LNCAP (cell line): ENCODE measurements around the gene RAB40C.

Experiments
- CTCF ChIP-seq: fragments of 450-650 bp; IDR thresholded peaks from 2 replicates; pipeline ENCODE4 v1.5.1; 2017; ENCODE audit warnings: mild to moderate bottlenecking

RAB40C gene

DNA sequence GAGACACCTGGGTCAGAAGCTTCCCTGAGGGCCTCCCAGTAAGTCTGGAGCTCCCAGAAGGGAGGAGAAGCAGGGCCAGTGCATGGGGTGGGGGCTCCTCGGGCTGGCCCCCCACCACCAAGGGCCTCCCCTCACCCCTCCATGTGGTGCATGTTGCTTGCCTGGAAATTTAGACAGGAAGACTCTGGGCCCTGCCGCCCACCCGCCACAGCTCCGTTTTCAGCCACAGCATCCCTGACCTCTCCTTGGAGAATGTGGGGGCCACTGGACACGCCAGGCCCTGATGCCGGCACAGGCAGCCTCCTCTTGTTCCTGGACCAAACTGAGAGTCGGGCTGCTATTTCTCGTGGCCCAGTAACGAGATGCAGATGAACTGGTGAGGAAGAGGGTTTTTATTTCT, 49.0 kb downstream of the RAB40C start:
- no peak for TF ChIP-seq CTCF

DNA sequence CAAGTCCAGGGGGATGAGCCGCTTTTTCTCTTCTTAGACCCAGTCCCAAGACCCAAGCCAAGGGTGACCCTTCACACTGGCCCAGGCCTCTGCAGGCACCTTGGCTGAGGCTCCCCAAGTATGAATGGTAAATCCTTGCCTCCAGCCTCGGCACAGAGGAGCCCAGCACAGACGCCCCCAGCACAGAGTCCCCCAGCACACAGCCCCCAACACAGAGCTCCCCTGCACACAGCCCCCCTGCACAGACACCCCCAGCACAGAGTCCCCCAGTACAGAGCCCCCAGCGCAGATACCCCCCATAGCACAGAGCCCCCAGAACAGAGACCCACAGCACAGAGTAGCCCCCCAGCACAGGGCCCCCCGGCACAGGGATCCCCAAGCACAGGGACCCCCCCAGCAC, 50.7 kb downstream of the RAB40C start:
- no peak for TF ChIP-seq CTCF

GRCh38 chr16:641326-642188, 51.7 kb downstream of the RAB40C start, which contains the start of gene MCRIP2:
TSS of gene MCRIP2 (plus strand) at chr16:641828. CDS start at chr16:641992, 164 bp downstream.
- no peak for TF ChIP-seq CTCF

GRCh38 chr16:642189-643049, 52.6 kb downstream of the RAB40C start:
- no peak for TF ChIP-seq CTCF

DNA sequence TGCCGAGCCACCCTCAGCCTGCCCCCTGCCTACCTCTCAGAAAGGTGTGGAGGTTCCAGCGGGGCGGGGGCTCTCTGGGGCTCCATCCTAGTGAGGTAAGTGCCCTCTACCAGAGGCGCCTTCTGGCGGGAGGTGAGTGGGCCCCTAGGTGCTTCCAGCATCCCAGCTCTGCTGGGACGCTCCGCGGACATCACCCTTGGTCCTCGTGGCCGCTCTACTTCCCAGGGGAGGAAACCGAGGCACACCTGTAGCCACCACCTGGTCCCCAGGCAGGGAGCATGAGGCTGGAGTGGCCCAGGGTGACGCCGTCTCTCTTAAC, 53.1 kb downstream of the RAB40C start:
- TF ChIP-seq CTCF: no peak

DNA sequence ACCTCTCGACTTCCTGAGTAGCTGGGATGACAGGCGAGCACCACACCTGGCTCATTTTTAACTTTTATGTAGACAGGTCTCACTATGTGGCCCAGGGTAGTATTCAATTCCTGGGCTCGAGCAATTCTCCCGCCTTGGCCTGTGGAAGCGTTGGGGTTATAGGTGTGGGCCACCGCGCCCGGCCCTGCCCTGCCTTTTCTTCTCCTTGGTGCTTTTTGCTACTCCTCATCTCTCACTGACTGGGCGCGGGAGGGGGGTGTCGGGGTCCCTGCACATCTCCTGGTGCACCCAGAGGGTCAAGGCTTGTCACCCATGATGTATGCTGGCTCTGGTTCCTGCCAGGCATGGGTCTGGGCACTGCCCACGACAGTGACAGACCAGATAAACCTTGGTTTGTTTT, 54.7 kb downstream of the RAB40C start:
- TF ChIP-seq CTCF: no peak

GRCh38 chr16:645852-646678, 56.2 kb downstream of the RAB40C start:
- no peak for TF ChIP-seq CTCF
